Activated gamma-delta T cell treated with Interleukin-2 at 50 U/mL for 16 hours (primary cell): ENCODE measurements around the gene ARL6IP5.

ENCODE experiments used
- DNase-seq: peaks from one replicate; pipeline ENCODE4 v3.0.0-alpha.2; 2020

ARL6IP5 gene

DNA sequence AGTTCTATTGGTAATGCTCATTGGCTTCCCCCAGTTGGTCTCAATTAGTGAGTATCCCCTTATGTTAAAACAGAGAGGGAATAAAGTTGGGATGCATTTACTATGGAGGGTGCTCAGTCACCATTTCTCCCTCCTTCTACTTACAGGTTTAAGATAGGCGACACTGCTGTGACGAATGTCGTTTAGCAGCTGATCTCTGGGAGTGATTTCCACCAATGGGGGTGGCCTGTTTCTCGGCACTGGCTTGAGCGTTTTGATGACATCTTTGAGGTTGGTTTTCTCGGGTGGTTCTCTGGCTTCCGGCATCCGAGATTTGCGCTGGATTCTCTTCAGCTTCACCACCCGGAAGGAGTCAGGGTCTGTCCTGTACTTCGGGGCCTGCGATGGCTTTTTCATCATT is 33.8 kb downstream of the ARL6IP5 start:
- no peak for DNase-seq

DNA sequence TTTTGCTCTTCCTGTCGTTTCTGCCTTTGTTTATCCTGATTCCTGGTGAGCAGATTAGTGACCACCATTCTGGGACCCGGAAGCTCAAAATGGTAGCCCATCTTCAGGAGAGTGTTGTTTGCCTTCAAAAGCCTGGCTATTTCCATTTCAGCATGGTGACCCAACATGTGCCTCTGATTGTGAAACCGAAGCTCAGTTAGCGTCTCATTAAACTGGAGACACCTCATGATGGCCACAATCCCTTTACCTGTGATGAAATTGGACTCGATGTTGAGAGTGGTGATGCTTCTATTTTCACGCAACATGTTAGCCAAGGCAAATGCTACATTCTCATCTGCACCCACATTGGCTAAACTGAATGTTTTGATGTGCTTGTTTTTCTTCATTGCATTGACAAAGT is 34.4 kb downstream of the ARL6IP5 start:
- DNase-seq = no peak

DNA sequence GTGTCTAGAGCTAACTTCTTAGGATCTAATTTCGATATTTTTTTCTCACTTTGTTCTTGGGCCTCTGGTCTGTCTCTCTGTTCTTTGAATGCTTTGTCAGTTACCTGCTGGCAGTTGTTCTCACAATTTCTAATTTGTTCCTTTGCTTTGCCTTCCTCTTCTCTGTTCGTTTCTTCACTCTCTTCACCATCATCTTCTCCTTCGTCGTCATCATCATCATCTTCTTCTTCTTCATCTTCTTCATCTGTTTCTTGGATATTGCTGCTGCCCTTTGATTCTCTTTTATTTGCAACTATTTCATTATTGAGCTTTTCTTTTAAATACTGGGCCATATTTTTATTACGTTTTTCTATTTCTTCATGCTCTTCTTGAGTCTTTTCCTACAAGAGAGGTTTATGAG is 34.9 kb downstream of the ARL6IP5 start:
- no peak for DNase-seq

DNA sequence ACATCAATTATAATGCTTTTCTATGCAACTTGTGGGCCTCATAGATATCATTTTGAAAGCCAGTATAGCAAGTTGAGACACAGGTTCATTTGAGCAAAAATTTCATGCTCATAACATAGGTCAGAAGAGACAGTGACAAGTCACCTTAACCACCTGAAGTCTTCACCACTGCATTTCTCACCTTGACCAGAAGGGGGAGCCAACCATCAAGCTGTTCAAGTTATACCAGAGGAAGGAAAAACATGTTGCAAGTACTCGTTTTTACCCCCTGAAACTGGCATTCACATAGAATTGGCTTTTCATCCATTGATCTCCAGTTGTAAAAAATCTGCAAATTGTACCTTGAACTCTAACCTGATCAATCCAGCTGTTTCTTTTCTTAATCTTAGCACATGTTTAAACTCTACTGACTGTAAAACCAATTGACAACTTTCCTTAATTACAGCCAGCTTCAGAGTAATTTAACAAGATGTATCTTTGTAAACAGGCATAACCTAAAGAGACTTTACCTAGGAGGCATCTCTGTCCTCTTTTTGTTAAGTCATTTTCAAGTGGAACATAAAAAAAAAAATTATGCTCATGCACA is 36.2 kb downstream of the ARL6IP5 start:
- DNase-seq = peak; percentile 86

DNA sequence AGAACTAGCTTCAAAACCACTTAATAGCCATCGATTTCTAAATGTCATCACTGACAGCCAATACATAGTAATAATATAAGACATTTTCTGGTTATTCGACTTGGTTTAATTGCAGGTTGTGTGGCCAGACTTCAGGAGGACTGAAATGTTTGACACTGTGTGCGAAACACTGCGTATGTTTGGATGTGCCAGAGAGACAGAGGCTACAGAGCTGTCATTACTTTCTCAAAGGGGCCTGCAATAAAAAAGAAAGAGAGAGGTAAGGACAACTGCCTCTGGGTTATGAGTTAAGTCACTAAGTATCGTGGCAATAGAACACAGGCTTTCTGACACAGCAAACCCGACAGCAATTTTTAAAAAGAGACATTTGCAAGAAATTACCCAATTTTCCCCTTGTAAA is 36.8 kb downstream of the ARL6IP5 start:
- no peak for DNase-seq

DNA sequence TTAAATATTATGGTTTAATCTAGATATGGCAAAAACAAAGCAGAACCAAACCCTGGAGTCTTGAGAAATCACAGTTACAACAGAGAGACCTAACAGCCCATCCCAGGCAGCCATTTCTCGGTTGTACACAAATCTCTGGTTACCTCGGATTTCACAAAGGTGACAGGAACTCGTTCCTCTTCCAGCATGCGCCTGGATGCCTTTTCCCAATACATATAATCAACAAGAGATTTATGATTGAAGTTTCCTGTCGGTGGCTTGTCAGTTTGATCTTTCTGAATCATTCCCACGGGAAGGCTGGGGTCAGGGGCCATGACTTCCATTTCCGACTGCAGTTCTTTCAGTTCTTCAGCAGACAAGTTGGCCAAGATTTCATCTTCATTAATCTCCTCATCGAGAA is 37.2 kb downstream of the ARL6IP5 start:
- DNase-seq = no peak

DNA sequence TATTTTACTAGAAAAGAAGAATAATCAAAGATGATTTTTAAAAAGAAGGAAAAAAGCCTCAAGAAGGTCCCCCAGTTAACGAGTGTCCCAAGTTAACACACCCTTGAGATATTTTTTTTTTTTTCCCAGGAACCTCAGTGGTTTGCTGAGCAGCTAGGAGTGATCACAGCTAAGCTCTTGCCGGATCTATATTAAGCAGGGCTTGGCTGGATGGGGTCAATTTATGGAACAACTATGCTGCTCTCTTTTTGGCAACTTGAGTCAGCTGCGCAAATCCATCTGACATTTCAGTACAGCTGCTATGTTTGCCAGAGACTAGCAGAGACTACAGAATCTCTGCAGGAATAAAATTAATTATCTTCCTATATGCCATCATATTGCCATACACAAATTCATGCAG is 37.7 kb downstream of the ARL6IP5 start, which contains the start of gene LMOD3:
LMOD3 (minus strand) TSS at position 193 of the 400 bp plus-strand sequence. CDS start 209 bp downstream, outside the sequence.
- DNase-seq = no peak

DNA sequence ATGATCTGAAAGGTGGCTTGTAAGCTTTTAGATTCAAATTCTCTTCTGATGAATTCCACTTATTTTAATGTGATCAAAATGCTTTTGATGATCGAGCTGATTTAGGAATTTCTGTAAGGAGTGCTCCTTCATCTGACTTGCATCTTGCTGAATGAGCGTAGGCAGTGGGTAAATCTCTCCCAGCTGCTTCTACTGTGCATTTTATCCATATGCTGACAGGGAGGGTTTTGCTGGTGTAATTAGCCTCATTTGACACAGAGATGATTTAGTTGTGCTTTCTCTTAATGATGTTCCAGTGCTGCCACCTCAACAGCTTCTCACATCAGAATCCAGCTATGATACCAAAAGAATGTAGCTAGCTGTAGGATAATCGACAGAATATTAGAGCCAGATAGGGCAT is 41.5 kb downstream of the ARL6IP5 start:
- DNase-seq = no peak

DNA sequence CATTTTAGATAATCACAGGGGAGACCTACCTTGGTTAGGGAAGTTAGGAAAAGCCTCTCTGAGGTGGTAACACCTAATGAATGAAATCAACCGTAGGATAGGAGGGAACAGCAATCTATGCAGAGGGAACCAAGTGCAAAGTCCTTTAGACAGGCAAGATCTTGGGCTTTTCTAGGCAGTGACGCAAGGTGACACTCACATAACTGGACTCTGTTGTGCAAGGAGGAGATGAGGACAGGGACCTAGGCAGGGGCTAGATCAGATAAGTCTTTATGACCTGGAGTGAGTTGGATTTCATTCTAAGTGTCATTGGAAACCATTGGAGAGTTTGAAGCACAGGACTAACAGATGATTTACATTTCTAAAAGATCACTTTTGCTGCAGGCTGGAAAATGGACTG is 42.3 kb downstream of the ARL6IP5 start:
- no peak for DNase-seq

DNA sequence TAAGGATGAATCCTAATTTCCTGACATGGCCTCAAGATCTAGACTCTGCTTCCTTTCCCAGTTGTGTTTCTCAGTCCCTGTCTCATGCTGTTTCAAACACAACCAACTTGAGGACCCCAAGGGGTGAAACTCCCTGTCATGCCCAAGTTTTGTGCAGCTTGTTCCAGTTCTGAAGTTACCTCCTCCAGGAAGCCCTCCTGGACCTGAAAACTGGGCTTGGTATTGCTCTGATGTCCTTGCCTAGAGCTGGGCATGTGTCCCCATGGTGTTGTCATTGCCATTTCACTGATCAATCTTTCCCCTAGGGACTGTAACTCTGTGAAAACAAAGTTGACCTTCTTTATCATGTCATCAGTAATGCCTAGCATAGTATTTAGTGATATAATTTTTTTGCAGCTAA is 43.8 kb downstream of the ARL6IP5 start:
- no peak for DNase-seq

DNA sequence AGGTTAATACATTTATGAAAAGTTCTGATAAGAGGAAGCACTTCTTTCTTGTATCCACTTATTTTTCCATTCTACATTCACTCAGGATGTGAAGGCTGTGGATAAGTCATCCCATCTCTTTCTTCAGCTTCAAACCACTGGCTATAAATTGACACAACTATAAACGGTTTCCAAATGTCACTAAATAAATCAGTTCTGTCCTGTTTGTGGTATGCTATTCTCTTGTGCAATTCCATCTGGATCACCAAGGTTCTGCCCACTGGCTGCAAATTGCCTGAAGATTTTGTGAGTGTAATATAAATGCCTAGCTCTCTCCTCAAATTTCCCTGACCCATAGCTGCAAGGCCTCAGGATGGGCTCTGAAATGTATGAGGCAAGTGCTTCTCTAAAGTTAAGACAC is 44.8 kb downstream of the ARL6IP5 start:
- no peak for DNase-seq

DNA sequence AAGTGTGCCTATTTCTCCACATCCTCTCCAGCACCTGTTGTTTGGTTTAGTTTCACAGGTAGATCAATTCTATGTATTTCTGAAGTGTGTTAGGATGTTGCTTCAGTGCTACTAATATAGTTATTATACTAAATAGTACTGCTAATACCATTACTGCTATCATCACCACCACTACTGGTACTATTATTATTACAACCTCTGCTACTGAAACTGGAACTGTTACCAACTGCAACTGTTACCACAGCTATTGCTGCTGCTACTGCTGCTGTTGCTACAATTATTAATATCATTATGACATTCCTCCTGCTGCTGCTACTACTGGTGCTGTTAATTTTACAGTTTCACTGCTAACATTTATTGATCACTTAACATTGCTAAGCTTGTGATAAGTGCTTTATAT is 46.0 kb downstream of the ARL6IP5 start:
- DNase-seq = no peak

DNA sequence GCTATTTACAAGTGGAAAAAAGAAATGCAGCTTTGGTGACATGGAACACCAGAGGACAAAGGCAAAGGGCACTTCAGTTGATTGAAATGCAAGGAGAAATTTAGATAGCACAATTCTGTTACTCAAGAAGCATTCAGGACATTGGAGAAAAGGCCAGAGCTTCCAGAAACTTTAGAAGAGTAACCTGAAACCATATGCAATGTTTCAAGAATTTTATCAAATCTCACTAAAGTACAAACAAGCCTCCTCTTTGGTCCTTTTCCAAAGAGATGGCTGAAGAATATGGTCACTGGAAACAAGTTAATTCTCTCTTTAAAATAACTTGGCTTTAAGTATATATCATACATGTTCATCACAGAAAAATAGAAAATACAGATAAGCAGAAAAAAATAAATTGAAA is 52.3 kb downstream of the ARL6IP5 start:
- no peak for DNase-seq

DNA sequence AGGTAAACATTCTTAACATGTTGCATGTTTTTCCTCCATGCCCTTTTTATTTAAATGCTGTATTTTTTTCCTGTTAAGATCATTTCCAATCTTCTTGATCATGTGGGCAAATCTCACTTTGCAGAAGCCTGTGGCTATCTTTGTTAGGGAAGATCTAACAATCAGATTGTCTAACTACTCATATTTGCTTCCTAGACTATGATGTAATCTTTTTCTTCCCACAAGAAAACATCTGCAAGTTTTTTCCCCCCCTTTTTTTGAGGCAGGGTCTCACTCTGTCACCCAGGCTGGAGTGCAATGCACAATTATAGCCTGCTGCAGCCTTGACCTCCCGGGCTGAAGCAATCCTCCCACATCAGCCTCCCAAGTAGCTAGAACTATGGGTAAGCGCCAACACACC is 52.7 kb downstream of the ARL6IP5 start:
- DNase-seq = no peak

DNA sequence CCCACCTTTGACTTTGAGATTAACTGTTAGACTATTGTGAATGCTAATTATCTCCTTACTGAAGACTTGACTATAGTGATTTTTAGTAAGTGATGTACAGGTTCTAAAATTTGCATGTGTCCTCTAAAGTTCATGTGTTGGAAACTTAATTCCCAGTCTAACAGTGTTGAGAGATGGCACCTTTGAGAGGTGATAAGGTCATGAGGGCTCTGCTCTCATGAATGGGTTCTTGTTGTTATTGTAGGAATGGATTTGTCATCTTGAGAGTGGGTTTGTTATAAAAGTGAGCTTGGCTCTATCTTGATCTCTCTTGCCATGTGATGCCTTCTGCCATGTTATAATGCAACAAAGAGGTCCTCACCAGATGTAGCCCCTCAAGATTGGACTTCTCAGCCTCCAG is 56.6 kb downstream of the ARL6IP5 start:
- DNase-seq = no peak

DNA sequence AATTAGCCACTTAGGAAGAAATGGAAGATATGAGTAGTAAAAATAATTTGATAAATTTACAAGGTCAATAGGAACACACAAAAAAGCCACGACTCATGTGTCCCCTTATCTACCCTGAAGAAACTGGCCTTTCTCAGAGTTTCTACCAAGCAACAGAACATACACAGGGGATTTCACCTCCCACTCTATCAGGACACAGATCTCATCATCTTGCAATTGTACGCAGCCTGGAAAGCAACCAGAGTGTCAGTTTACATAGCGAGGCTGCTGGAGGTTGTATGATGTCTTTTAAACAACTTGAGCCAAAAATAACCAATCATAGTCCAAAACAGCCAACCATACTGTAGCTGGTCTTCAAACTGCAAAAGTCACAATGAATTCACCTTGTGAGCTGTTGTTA is 57.4 kb downstream of the ARL6IP5 start:
- DNase-seq = no peak

DNA sequence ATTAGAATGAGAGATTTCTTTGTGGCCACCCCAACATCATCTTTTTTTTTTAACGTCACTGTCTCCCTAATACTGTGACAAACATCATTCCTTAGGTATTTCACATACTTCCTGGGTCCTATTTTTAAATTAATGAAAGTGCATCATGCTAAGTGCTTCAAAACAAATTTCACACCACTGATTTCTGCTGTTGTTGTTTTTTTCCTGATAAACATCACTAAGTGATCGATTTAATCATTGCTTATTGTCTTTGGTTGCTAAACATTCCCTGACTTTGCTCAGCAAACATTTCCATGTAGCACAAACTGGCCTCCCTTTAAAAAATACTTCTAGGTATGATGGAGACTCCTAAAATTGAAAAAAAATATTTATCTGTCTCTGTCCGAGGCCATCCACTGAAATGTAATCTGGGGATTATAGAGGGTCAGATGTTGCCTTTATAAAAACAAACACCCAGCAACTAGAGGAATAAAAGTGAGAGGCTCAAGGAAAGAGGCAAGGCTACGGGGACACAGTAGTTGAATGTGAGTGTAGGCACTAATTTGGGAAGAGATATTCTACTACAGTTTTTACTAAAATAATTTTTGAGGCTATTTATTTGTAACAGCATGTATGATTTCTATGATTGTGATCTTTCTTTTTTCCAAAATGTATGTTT is 58.2 kb downstream of the ARL6IP5 start:
- no peak for DNase-seq

DNA sequence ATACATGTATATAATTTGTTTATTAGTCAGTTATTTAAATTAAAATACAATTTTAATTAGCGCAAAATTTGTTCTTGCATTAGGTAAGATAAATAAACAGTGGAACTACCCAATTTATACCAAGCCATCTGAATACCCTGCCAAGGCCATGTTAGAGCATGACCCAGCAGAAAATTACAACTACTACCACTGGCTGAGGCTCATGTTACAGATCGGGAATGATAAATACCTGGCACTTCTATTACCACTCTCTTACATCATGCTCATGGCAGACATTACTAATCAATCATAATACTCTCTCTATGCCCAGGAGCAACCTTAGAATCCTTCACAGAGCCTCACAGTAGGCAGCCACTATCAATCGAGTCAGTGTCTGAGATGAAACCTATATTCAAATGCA is 58.9 kb downstream of the ARL6IP5 start:
- DNase-seq = no peak

DNA sequence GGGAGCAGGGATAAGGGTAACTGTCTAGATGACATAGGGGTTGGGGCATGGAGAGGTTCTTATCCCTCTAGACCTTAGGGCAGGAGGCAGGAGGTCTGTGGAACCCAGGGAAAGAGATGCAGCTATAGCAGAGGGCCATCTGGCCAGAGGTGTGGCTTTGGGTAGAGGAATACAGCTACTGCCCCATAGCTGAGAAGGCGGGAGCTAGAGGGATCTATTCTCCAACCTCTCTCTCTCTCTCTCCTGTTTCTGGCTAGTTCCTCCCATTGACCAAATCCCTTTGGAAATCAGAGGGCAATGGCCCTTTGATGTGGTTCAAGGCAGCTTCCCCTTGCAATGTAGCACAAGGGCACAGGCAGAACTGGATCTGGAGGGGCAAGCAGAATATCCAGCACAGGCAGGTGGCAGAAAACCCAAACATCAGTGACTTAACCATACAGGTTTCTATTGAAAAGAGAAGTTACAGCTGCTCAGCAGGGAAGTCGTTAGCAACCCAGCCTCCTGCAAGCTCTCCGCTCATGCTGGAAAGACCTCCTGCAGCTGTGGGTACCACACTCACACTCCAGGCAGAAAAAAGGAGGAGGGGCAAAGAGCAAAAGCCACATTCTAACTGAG is 60.0 kb downstream of the ARL6IP5 start:
- no peak for DNase-seq

DNA sequence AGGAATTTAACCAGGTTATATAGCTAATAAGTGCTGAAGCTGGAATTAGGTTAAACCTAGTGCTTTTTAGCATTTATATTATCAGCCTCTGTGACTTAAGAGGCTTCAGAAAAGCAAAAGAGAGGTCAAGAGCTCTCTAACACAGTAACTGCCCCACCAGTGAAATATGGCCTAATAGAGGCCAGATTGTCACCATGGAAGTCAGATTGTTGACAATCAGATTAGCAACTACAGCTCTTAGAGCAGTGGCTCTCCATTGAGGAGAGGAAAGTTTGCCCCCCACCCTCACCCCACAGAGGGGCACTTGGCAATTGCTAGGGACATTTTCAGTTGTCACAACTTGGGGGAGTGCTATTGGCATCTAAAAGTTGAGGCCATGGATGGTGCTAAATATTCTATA is 61.0 kb downstream of the ARL6IP5 start:
- no peak for DNase-seq

DNA sequence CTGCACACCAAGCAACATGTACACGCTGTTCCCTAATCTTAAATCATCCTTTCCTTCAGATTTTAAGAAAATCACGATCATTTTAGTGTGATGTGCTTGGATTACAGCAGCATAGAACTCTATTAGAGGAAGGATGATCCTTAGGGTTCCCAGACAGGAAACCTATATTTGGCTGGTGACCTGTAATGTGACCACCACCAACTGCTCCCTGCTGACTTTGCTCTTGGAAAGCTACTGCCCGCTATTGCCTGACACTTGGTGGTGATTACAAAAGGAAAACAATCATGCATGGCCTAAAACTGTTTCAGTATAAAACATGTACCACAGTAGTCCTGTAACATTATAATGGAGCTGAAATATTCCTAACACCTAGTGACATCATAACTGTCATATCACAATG is 64.8 kb downstream of the ARL6IP5 start:
- no peak for DNase-seq
